MCF 10A (cell line): ENCODE results near the gene CER1. TPM values are rescaled to one million over a fixed set of nuclear protein-coding genes. Genes with fewer than 3 reads are reported as not detected.

Experiments used
- BruUV-seq: library from RNA; stranded (reverse); fragments of 400-500 nt; replicated peaks from 2 replicates; lab custom pipeline; 2021; lab: Mats Ljungman, UMichigan
- CTCF ChIA-PET: fragments of 300-600 bp; sonication (Branson Sonifier 250); formaldehyde crosslinking; extraction: SDS; loops from one replicate; lab custom pipeline; 2021; ENCODE audit warnings: antibody characterized with exemption, inconsistent platforms; lab: Yijun Ruan, JAX
- POLR2A ChIA-PET: fragments of 300-600, 350-650 bp; sonication (Branson Sonifier 250); formaldehyde crosslinking; extraction: SDS; loops from one replicate; lab custom pipeline; 2020; ENCODE audit warnings: antibody characterized with exemption, inconsistent platforms; lab: Yijun Ruan, JAX
- DNase-seq: peaks from one replicate; pipeline ENCODE4 v3.0.0-alpha.2; 2018; ENCODE audit not compliant: unreplicated experiment
- H3K27ac Mint-ChIP-seq: one replicate; pipeline ENCODE4 v1.8.0; 2022; ENCODE audit warnings: mild to moderate bottlenecking, low read depth, mixed read lengths; ENCODE audit not compliant: unreplicated experiment
- H3K27me3 Mint-ChIP-seq: one replicate; pipeline ENCODE4 v1.8.0; 2022; ENCODE audit warnings: mixed read lengths; ENCODE audit not compliant: insufficient read depth, unreplicated experiment
- H3K36me3 Mint-ChIP-seq: one replicate; pipeline ENCODE4 v1.8.0; 2022; ENCODE audit warnings: mild to moderate bottlenecking, moderate library complexity, mixed read lengths; ENCODE audit not compliant: insufficient read depth, unreplicated experiment
- H3K4me1 Mint-ChIP-seq: one replicate; pipeline ENCODE4 v1.8.0; 2022; ENCODE audit warnings: mixed read lengths; ENCODE audit not compliant: insufficient read depth, unreplicated experiment
- H3K4me3 Mint-ChIP-seq: one replicate; pipeline ENCODE4 v1.8.0; 2022; ENCODE audit warnings: mild to moderate bottlenecking, moderate library complexity, mixed read lengths; ENCODE audit not compliant: unreplicated experiment
- H3K9me3 Mint-ChIP-seq: one replicate; pipeline ENCODE4 v1.8.0; 2022; ENCODE audit warnings: mixed read lengths; ENCODE audit not compliant: unreplicated experiment
- intact Hi-C: fragments of 100-400 bp; cut with micrococcal nuclease; formaldehyde crosslinking; loops from 2 replicates; pipeline ENCODE4 v1.14.1; 2022
- total RNA-seq: library from RNA; stranded (reverse); gene quantifications from 2 replicates; pipeline ENCODE4 v1.2.3, GENCODE V29; 2022
- TF ChIP-seq, protein P1 (sequence below): fragments of 200-600 bp; IDR thresholded peaks from one replicate; pipeline ENCODE4 v1.8.0; 2022; ENCODE audit warnings: antibody characterized with exemption, mild to moderate bottlenecking; ENCODE audit not compliant: unreplicated experiment

The CER1 gene
- total RNA-seq, 1 experiment from 2014 or later: not detected

DNA sequence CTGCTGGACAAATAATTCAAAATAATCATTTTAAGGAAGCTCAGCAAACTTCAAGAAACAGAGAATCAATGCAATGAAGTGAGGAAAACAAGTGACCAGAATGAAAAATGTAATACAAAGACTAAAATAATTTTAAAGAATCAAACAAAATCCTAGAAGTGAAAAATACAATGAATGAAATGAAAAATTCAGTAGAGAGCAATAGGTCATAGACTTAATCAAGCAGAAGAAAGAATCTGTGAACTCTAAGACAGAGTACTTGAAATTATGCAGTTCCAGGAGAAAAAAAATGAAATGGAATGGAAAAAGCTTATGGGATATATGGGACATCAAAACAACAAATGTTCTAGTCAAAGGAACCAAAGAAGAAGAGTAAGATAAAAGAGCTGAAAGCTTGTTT is 17.5 kb downstream of the CER1 start:
- no TSS peak for BruUV-seq
- Mint-ChIP-seq H3K9me3 (peaks cover 17% of the 10 kb centered on the region), H3K4me1 (no peaks in the 10 kb centered on the region), H3K4me3 (no peak overlapping the region), H3K27ac (no peak overlapping the region), H3K36me3 (peaks cover 6% of the 10 kb centered on the region), H3K27me3 (no peaks in the 10 kb centered on the region)
- ChIA-PET CTCF (no interaction called here), POLR2A (no interaction called here)
- no peak for DNase-seq
- intact Hi-C loops: no loop called here
- TF ChIP-seq, protein P1, sequence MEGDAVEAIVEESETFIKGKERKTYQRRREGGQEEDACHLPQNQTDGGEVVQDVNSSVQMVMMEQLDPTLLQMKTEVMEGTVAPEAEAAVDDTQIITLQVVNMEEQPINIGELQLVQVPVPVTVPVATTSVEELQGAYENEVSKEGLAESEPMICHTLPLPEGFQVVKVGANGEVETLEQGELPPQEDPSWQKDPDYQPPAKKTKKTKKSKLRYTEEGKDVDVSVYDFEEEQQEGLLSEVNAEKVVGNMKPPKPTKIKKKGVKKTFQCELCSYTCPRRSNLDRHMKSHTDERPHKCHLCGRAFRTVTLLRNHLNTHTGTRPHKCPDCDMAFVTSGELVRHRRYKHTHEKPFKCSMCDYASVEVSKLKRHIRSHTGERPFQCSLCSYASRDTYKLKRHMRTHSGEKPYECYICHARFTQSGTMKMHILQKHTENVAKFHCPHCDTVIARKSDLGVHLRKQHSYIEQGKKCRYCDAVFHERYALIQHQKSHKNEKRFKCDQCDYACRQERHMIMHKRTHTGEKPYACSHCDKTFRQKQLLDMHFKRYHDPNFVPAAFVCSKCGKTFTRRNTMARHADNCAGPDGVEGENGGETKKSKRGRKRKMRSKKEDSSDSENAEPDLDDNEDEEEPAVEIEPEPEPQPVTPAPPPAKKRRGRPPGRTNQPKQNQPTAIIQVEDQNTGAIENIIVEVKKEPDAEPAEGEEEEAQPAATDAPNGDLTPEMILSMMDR: no peak

DNA sequence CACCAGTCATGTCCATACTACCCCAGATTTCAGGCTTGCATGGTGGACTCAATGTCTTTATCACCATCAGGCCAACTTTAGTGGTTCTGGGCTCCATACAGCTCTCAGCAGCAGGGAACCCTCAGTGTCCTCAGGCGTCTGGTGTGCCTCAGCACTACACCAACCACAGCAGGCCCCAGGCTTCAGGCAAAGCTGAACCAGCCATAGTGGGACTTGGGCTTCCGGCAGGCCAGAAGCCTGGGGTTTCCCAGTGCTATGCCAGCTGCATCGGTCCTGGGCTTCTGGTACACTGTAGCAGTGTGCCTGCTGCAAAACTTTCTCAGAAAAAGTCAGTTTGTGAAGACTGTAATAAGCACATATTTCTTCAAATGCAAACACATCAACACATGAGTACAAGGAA is 18.3 kb downstream of the CER1 start:
- no TSS peak for BruUV-seq
- CTCF ChIA-PET: no interaction called here
- no peak for DNase-seq
- H3K4me1 Mint-ChIP-seq: no peaks in the 10 kb centered on the region
- POLR2A ChIA-PET: no interaction called here
- no peak overlapping the region for H3K4me3 Mint-ChIP-seq
- H3K27me3 Mint-ChIP-seq: no peaks in the 10 kb centered on the region
- intact Hi-C loops: no loop called here
- peaks cover 6% of the 10 kb centered on the region for H3K36me3 Mint-ChIP-seq
- TF ChIP-seq, protein P1: no peak
- no peak overlapping the region for H3K27ac Mint-ChIP-seq
- H3K9me3 Mint-ChIP-seq: peaks cover 17% of the 10 kb centered on the region

DNA sequence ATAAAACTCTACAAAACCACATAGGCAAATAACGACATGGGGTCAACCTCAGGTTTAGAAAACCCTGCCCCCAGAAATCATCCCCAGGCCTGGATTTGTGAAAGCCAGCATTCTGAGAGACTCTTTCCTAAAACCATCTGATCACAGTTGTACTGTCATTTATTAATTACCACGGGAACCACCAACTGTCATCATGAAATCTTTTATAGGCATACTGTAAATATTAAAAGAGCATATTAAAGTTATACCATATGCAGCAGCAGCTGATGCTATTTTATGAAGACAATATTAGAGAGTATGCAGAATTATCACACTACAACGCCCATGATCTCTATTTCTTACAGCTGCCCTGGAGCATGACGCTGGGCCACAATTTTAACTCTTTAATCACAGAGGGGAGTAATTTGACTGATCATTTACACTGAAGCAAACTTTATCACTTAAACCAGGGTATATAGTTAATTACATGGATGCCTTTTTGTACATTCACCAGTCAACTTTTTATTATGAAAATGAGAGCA is 20.3 kb downstream of the CER1 start:
- ChIA-PET POLR2A (no interaction called here), CTCF (no interaction called here)
- BruUV-seq: no TSS peak
- Mint-ChIP-seq H3K4me3 (no peak overlapping the region), H3K27me3 (peaks cover 14% of the 10 kb centered on the region), H3K4me1 (no peaks in the 10 kb centered on the region), H3K9me3 (peaks cover 17% of the 10 kb centered on the region), H3K36me3 (peaks cover 6% of the 10 kb centered on the region), H3K27ac (no peak overlapping the region)
- TF ChIP-seq, protein P1: no peak
- intact Hi-C loops: no loop called here
- DNase-seq: no peak

DNA sequence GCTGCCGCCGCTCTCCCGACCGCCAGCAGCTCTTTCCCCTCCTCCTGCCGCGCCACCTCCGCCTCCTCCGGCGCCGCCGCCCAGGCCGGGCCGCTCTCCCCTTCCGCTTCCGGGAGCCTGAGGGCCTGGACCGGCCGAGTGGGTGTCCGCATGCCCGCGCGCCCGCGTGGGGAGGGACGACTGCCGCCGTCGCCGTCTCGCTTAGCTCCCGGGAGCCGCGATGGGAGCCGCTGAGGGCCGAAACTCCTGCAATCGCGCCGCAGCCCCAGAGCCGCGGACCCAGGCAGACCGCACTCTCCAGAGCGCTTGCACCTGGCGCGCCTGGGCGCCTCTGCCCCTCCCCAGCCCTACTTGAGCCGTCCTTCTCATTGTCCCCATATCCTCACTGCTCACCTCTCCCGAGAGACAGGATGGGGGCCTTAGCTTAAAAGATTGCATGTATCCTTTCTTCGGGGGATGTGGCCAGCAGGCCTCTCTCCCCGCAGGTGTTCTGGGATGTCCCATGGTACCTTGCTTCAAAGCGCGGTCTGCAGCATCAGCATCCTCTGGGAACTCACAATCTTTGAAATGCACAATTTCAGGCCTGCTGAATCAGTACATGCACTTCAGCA is 29.2 kb downstream of the CER1 start, which contains the start of gene ZDHHC21:
Gene ZDHHC21 (minus strand): TSS at position 182 of the 611 bp plus-strand sequence. CDS start 19,092 bp downstream, outside the sequence.
- peak within 1 kb of the TSS; percentile 64 for H3K27ac Mint-ChIP-seq
- H3K4me1 Mint-ChIP-seq: no peaks in the 10 kb centered on the region
- H3K36me3 Mint-ChIP-seq: peaks cover 13% of the 10 kb centered on the region
- BruUV-seq: TSS peak; percentile 44
- intact Hi-C loops: no loop called here
- CTCF ChIA-PET: interaction anchor here (0.6 to 1.1 kb wide), 3 partner anchors 13 to 58 kb away, joined by 3 to 4 read pairs (median 3); no protein-coding TSS in a partner anchor
- H3K4me3 Mint-ChIP-seq: peak within 1 kb of the TSS; percentile 87
- TF ChIP-seq, protein P1: no peak
- no peaks in the 10 kb centered on the region for H3K9me3 Mint-ChIP-seq
- DNase-seq: peak; percentile 58
- POLR2A ChIA-PET: interaction anchor here (1.6 kb wide), 1 partner anchor 32 kb away, joined by 4 read pairs; no protein-coding TSS in a partner anchor
- peaks cover 25% of the 10 kb centered on the region for H3K27me3 Mint-ChIP-seq
